Smooth muscle cell (in vitro differentiated cells): Measurements from ENCODE around the gene COX7A2. TPM values are rescaled to one million over a fixed set of nuclear protein-coding genes. Genes with fewer than 3 reads are reported as not detected.

Source experiments
- DNase-seq: peaks from one replicate; lab custom pipeline; 2025; ENCODE audit not compliant: unreplicated experiment; lab: John Stamatoyannopoulos, UW
- H2AFZ ChIP-seq: fragments of 200-600 bp; sonication (generic); 2 replicates; pipeline ENCODE4 v1.6.0; 2016; ENCODE audit warnings: antibody characterized with exemption, low read depth, mild to moderate bottlenecking
- H3F3A ChIP-seq: fragments of 200-600 bp; sonication (generic); 2 replicates; pipeline ENCODE4 v1.6.0; 2017; ENCODE audit warnings: antibody characterized with exemption, low read depth
- H3K27ac ChIP-seq: fragments of 200-600 bp; sonication (generic); 2 replicates; pipeline ENCODE4 v1.5.1; 2016; ENCODE audit warnings: low read depth, mild to moderate bottlenecking
- H3K27me3 ChIP-seq: fragments of 200-600 bp; sonication (generic); 2 replicates; pipeline ENCODE4 v1.6.1; 2016; ENCODE audit warnings: low read depth, mild to moderate bottlenecking
- H3K36me3 ChIP-seq: fragments of 200-600 bp; sonication (generic); 2 replicates; pipeline ENCODE4 v1.5.1; 2016; ENCODE audit warnings: low read depth
- H3K4me1 ChIP-seq: fragments of 200-600 bp; sonication (generic); 2 replicates; pipeline ENCODE4 v1.5.1; 2016; ENCODE audit warnings: low read depth
- H3K4me2 ChIP-seq: fragments of 200-600 bp; sonication (generic); 2 replicates; pipeline ENCODE4 v1.6.0; 2016; ENCODE audit warnings: mild to moderate bottlenecking
- H3K4me3 ChIP-seq: fragments of 200-600 bp; sonication (generic); 2 replicates; pipeline ENCODE4 v1.5.1; 2016; ENCODE audit warnings: mild to moderate bottlenecking
- H3K79me2 ChIP-seq: fragments of 200-600 bp; sonication (generic); 2 replicates; pipeline ENCODE4 v1.6.0; 2016; ENCODE audit warnings: low read depth, mild to moderate bottlenecking
- H3K9ac ChIP-seq: fragments of 200-600 bp; sonication (generic); 2 replicates; pipeline ENCODE4 v1.6.0; 2016; ENCODE audit warnings: low read depth
- H3K9me3 ChIP-seq: fragments of 200-600 bp; sonication (generic); replicated peaks from 2 replicates; pipeline ENCODE4 v1.5.1; 2016; ENCODE audit warnings: low read depth
- H4K20me1 ChIP-seq: fragments of 200-600 bp; sonication (generic); 2 replicates; pipeline ENCODE4 v1.6.0; 2016; ENCODE audit warnings: low read depth
- WGBS: methylation state at CpG from one replicate; pipeline ENCODE4 v1.1.7; 2016; ENCODE audit warnings: low lambda C conversion rate; 5-methylcytosine and 5-hydroxymethylcytosine counted together
- polyA plus RNA-seq: library from polyadenylated mRNA; unstranded; fragments of >200 nt; fragmentation: Nextera tagmentation; extraction: Ambion mirVana; gene quantifications from 2 replicates; pipeline ENCODE4 v1.2.1, GENCODE V29; 2016
- total RNA-seq: library from RNA; depleted of rRNA; stranded (reverse); fragments of >200 nt; gene quantifications from 2 replicates; pipeline ENCODE4 v1.2.3, GENCODE V29; 2014
- TF ChIP-seq, protein P1 (sequence below): fragments of 200-600 bp; sonication (generic); IDR thresholded peaks from 2 replicates; pipeline ENCODE4 v1.5.1; 2017; ENCODE audit warnings: borderline replicate concordance, mild to moderate bottlenecking, antibody characterized with exemption; ENCODE audit not compliant: insufficient read depth, poor library complexity, severe bottlenecking

Gene COX7A2
- total and polyA plus RNA-seq, 2 experiments from 2014 or later: 802 to 1,287 TPM

DNA sequence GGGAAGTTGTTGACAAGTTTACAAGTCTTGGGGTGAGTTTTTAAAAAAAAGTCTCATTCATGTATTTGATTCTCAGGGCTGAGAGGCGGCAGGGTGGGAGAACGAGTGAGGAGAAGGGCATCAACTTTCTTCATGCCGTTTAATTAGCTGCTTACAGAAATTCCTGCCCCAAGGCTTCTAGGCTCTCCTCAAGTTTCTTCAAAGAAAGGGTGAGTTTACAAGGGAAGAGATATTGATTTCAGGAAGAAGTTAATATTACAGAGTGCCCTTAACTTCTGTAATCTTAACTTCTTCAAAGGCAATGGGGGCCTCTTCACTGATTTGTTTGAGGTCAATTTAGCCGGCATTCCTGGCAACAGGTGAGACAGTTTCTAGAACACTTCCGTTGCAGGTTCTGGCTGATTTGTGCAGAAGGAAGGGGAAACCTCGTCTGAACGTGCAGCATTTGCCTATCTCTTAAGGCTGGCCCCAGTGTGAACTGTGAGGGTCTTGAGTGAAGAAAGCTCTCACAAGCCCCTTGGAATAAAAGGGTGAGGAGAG, 34.3 kb downstream of the COX7A2 start:
- H4K20me1 ChIP-seq: no peaks in the 10 kb centered on the region
- H3K36me3 ChIP-seq: no peaks in the 10 kb centered on the region
- 42% methylated on average over 7 of the region's 7 CpGs for WGBS
- DNase-seq: no peak
- H3K27ac ChIP-seq: no peak overlapping the region
- no peak overlapping the region for H2AFZ ChIP-seq
- no peaks in the 10 kb centered on the region for H3K79me2 ChIP-seq
- peaks cover 16% of the 10 kb centered on the region for H3K27me3 ChIP-seq
- H3K4me1 ChIP-seq: peaks cover 6% of the 10 kb centered on the region
- H3K4me3 ChIP-seq: no peak overlapping the region
- no peaks in the 10 kb centered on the region for H3F3A ChIP-seq
- H3K4me2 ChIP-seq: peak overlapping the region; percentile 82
- H3K9ac ChIP-seq: no peak overlapping the region
- TF ChIP-seq, protein P1, sequence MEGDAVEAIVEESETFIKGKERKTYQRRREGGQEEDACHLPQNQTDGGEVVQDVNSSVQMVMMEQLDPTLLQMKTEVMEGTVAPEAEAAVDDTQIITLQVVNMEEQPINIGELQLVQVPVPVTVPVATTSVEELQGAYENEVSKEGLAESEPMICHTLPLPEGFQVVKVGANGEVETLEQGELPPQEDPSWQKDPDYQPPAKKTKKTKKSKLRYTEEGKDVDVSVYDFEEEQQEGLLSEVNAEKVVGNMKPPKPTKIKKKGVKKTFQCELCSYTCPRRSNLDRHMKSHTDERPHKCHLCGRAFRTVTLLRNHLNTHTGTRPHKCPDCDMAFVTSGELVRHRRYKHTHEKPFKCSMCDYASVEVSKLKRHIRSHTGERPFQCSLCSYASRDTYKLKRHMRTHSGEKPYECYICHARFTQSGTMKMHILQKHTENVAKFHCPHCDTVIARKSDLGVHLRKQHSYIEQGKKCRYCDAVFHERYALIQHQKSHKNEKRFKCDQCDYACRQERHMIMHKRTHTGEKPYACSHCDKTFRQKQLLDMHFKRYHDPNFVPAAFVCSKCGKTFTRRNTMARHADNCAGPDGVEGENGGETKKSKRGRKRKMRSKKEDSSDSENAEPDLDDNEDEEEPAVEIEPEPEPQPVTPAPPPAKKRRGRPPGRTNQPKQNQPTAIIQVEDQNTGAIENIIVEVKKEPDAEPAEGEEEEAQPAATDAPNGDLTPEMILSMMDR: no peak
- no peaks in the 10 kb centered on the region for H3K9me3 ChIP-seq

DNA sequence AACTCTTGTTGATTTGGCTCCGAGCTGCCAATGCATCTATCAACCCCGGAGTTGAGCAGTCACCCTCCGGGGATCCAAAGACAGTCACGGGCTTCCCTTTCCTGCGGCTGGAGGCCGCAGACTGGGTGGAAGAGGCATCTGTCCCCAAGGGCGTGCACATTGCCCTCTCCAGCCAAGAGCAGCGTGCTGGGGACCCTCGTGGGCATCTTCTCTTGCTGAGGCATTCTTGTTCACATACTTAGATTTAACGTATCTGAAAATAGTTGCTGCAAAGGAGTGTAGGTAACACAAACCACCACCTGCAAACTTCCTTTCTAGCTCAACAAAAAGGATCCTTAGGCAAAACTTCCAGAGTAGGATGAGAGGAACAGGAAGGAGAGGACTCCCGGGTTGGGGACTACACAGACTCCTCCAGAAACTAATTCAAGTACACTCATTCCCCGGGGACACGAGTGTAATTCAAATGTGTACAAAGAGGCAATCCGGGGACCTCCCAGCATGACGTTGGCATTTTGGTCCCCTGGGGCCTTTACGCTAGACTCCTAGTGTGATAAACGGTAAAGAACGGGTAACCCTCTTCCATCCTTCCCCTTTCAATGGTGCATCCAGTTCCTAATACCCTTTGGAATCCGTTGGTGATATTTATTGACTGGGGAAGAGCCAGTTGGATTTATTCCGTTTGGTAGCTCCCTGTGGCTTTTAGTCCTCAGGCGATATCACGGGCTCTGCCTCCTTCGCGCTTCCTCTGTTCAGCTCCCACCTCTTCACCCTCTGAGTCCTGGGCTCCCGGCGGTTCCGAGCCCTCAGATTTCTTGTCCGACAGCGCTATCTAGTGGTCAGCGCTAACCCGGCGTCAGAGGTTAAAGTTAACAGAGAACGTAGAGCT, 35.1 kb downstream of the COX7A2 start:
- Histone ChIP-seq H3F3A (no peaks in the 10 kb centered on the region), H3K9me3 (no peaks in the 10 kb centered on the region), H3K27me3 (peaks cover 22% of the 10 kb centered on the region), H3K4me3 (peak overlapping the region; percentile 14), H2AFZ (no peak overlapping the region), H3K4me1 (peaks cover 11% of the 10 kb centered on the region), H3K4me2 (peak overlapping the region; percentile 82), H3K9ac (no peak overlapping the region), H3K79me2 (peaks cover 5% of the 10 kb centered on the region), H3K36me3 (no peaks in the 10 kb centered on the region), H3K27ac (no peak overlapping the region), H4K20me1 (peaks cover 6% of the 10 kb centered on the region)
- TF ChIP-seq, protein P1: peak; percentile 95
- 5% methylated on average over 32 of the region's 33 CpGs for WGBS
- DNase-seq: peak; percentile 53

DNA sequence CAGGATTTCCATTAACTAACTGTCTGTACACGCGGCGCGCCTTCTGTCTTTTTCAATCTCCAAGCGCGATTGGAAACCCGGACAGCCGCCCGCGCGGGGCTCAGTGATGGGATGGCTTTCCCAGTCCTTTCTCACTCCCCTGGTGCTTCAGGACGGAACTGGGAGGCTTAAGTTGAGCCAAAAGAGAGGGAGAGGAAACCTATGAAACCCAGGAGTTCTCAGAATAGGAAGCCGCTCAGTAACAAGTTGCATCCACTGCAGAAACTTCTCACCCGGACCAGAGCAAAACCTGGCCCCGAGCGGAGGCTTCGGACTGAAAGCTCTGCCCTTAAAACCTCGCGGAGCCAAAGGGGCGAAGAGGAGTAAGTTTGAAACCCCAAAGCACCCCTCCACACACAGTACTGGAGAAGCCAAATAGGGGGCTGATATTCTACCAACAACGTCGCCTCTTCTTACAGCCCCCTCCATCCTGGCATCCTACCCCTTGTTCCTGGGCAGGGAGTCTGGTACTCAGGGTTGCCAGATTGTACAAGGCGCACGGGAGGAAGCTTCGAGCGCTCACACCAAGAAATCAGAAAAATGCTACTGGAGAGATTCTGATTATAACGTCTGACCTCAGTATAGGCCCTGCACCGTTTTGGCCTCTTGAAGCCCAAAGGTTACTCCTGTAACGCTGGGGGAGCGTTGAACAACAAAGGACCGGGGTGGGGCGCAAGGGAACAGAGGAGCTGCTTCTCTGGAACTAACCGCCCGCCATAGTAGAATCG, 36.8 kb downstream of the COX7A2 start:
- H2AFZ ChIP-seq: peak overlapping the region; percentile 50
- H3K36me3 ChIP-seq: no peaks in the 10 kb centered on the region
- H3K79me2 ChIP-seq: peaks cover 6% of the 10 kb centered on the region
- DNase-seq: no peak
- H4K20me1 ChIP-seq: peaks cover 24% of the 10 kb centered on the region
- peak overlapping the region; percentile 64 for H3K27ac ChIP-seq
- H3F3A ChIP-seq: no peaks in the 10 kb centered on the region
- WGBS: 3% methylated on average over 35 of the region's 35 CpGs
- H3K27me3 ChIP-seq: peaks cover 40% of the 10 kb centered on the region
- TF ChIP-seq, protein P1: no peak
- H3K4me1 ChIP-seq: peaks cover 20% of the 10 kb centered on the region
- peak overlapping the region; percentile 82 for H3K4me2 ChIP-seq
- H3K9ac ChIP-seq: peak overlapping the region; percentile 83
- H3K9me3 ChIP-seq: no peaks in the 10 kb centered on the region
- H3K4me3 ChIP-seq: peak overlapping the region; percentile 66
